Neural cell (in vitro differentiated cells): ENCODE measurements around the gene PRUNE2.

ENCODE experiments used
- EZH2 ChIP-seq: fragments of 200-600, 300-800 bp; shearing (Covaris generic), sonication (generic); IDR thresholded peaks from 2 replicates; pipeline ENCODE4 v1.6.1; 2014; ENCODE audit warnings: antibody characterized with exemption, low read length, borderline replicate concordance, mild to moderate bottlenecking; ENCODE audit not compliant: insufficient read depth, poor library complexity, severe bottlenecking
- TAF1 ChIP-seq: IDR thresholded peaks from 2 replicates; pipeline ENCODE4 v1.6.1; 2012; ENCODE audit warnings: low read depth
- TF ChIP-seq, protein P1 (sequence below): fragments of 450-650 bp; IDR thresholded peaks from 2 replicates; pipeline ENCODE4 v1.5.1; 2014; ENCODE audit warnings: antibody characterized with exemption, mild to moderate bottlenecking, moderate library complexity; ENCODE audit not compliant: poor library complexity, severe bottlenecking
- TF ChIP-seq, protein P2 (sequence below): IDR thresholded peaks from 2 replicates; pipeline ENCODE4 v1.6.1; 2012; ENCODE audit warnings: borderline replicate concordance

DNA sequence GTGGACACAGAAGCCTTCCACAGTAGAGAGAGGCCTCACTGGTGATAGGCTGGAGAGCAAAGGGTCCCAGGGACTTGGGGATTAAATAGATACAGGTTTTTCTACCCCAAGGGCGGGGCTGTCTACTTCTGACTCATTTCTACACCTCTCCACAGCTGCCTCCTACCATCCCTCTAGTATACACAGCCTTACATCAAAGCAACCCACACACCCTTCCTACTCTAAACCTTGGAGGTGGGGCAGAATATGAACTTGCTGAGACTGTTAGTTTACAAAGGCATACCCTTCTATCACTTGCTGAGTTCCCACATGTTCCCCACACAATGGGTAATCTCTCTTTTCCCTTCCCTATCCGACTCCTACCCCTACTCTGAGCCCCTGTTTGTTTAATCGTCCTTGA, 161.6 kb downstream of the PRUNE2 start:
- TF ChIP-seq, protein P1, sequence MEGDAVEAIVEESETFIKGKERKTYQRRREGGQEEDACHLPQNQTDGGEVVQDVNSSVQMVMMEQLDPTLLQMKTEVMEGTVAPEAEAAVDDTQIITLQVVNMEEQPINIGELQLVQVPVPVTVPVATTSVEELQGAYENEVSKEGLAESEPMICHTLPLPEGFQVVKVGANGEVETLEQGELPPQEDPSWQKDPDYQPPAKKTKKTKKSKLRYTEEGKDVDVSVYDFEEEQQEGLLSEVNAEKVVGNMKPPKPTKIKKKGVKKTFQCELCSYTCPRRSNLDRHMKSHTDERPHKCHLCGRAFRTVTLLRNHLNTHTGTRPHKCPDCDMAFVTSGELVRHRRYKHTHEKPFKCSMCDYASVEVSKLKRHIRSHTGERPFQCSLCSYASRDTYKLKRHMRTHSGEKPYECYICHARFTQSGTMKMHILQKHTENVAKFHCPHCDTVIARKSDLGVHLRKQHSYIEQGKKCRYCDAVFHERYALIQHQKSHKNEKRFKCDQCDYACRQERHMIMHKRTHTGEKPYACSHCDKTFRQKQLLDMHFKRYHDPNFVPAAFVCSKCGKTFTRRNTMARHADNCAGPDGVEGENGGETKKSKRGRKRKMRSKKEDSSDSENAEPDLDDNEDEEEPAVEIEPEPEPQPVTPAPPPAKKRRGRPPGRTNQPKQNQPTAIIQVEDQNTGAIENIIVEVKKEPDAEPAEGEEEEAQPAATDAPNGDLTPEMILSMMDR: no peak
- TF ChIP-seq, protein P2, sequence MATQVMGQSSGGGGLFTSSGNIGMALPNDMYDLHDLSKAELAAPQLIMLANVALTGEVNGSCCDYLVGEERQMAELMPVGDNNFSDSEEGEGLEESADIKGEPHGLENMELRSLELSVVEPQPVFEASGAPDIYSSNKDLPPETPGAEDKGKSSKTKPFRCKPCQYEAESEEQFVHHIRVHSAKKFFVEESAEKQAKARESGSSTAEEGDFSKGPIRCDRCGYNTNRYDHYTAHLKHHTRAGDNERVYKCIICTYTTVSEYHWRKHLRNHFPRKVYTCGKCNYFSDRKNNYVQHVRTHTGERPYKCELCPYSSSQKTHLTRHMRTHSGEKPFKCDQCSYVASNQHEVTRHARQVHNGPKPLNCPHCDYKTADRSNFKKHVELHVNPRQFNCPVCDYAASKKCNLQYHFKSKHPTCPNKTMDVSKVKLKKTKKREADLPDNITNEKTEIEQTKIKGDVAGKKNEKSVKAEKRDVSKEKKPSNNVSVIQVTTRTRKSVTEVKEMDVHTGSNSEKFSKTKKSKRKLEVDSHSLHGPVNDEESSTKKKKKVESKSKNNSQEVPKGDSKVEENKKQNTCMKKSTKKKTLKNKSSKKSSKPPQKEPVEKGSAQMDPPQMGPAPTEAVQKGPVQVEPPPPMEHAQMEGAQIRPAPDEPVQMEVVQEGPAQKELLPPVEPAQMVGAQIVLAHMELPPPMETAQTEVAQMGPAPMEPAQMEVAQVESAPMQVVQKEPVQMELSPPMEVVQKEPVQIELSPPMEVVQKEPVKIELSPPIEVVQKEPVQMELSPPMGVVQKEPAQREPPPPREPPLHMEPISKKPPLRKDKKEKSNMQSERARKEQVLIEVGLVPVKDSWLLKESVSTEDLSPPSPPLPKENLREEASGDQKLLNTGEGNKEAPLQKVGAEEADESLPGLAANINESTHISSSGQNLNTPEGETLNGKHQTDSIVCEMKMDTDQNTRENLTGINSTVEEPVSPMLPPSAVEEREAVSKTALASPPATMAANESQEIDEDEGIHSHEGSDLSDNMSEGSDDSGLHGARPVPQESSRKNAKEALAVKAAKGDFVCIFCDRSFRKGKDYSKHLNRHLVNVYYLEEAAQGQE: no peak
- no peak for TF ChIP-seq TAF1
- no peak for TF ChIP-seq EZH2
